Osteocyte (in vitro differentiated cells): ENCODE results near the gene WDR72. TPM values are rescaled to one million over a fixed set of nuclear protein-coding genes. Genes with fewer than 3 reads are reported as not detected.
"Not testable (repeated sequence)": the region's sequence is repeated elsewhere in the genome, so short reads cannot be mapped to it uniquely, and the experiment has no call there.

Source experiments
- DNase-seq: peaks from one replicate; pipeline ENCODE4 v3.0.0; 2021; ENCODE audit warnings: mixed read lengths; ENCODE audit not compliant: unreplicated experiment; ENCODE audit errors: extremely low spot score
- H3K27ac Mint-ChIP-seq: one replicate; pipeline ENCODE4 v1.8.0; 2021; ENCODE audit warnings: mild to moderate bottlenecking, mixed read lengths; ENCODE audit not compliant: unreplicated experiment
- H3K27me3 Mint-ChIP-seq: one replicate; pipeline ENCODE4 v1.8.0; 2021; ENCODE audit warnings: mixed read lengths; ENCODE audit not compliant: unreplicated experiment
- H3K36me3 Mint-ChIP-seq: one replicate; pipeline ENCODE4 v1.8.0; 2021; ENCODE audit warnings: mixed read lengths; ENCODE audit not compliant: unreplicated experiment
- H3K4me1 Mint-ChIP-seq: one replicate; pipeline ENCODE4 v1.8.0; 2021; ENCODE audit warnings: mixed read lengths; ENCODE audit not compliant: unreplicated experiment
- H3K4me3 Mint-ChIP-seq: one replicate; pipeline ENCODE4 v1.8.0; 2021; ENCODE audit warnings: mild to moderate bottlenecking, moderate library complexity, mixed read lengths; ENCODE audit not compliant: unreplicated experiment
- H3K9me3 Mint-ChIP-seq: one replicate; pipeline ENCODE4 v1.8.0; 2021; ENCODE audit warnings: mixed read lengths; ENCODE audit not compliant: unreplicated experiment
- total RNA-seq: library from RNA; stranded (reverse); gene quantifications from 2 replicates; pipeline ENCODE4 v1.2.1, GENCODE V29; 2021
- TF ChIP-seq, protein P1 (sequence below): fragments of 200-600 bp; sonication (generic); IDR thresholded peaks from 2 replicates; pipeline ENCODE4 v1.5.0; 2021; ENCODE audit warnings: antibody characterized with exemption, mild to moderate bottlenecking, moderate library complexity

WDR72 gene
- total RNA-seq, 1 donor from 2014 or later: 0.38 TPM

DNA sequence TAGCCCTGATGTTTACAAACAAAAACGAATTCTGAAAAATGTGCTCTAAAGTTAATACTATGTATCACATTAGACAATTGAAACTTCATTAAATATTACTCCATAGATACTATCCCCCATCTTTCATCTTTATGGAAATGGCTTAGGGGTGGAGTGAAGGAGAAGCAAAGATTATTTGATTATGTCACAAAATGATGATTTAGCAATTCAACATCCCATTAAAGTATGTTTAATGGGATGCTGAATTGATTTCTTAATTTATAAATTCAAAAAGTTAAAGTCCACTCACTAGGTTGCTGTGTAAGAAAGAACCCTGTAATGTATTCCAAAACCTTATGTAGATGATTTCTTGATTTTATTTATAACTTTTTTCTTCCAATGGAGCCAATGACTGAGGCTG, 201.1 kb downstream of the WDR72 start:
- Mint-ChIP-seq H3K4me1 (no peaks in the 10 kb centered on the region), H3K27ac (no peak overlapping the region), H3K4me3 (no peak overlapping the region), H3K27me3 (peaks cover 35% of the 10 kb centered on the region), H3K36me3 (no peaks in the 10 kb centered on the region), H3K9me3 (no peaks in the 10 kb centered on the region)
- TF ChIP-seq, protein P1, sequence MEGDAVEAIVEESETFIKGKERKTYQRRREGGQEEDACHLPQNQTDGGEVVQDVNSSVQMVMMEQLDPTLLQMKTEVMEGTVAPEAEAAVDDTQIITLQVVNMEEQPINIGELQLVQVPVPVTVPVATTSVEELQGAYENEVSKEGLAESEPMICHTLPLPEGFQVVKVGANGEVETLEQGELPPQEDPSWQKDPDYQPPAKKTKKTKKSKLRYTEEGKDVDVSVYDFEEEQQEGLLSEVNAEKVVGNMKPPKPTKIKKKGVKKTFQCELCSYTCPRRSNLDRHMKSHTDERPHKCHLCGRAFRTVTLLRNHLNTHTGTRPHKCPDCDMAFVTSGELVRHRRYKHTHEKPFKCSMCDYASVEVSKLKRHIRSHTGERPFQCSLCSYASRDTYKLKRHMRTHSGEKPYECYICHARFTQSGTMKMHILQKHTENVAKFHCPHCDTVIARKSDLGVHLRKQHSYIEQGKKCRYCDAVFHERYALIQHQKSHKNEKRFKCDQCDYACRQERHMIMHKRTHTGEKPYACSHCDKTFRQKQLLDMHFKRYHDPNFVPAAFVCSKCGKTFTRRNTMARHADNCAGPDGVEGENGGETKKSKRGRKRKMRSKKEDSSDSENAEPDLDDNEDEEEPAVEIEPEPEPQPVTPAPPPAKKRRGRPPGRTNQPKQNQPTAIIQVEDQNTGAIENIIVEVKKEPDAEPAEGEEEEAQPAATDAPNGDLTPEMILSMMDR: no peak
- DNase-seq: no peak

DNA sequence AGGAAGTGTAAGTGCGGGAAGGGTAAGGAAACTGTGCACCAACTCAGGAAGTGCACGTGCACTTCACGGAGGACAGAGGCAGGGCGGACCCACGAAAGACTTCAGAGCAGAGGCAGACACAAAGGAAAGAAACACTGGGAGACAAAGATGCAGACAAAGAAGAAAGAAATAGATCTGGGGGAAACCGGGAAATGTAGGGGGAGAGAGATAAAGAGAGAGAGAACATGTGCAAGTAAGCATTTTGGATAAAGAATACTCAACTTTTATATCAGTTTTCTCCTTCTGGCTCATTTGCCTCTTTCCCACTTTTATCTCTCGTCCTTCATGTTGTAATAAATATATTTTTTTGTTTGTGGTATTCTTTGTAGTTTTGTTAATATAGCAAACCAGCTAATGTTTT, 204.2 kb downstream of the WDR72 start:
- no peak overlapping the region for H3K27ac Mint-ChIP-seq
- no peaks in the 10 kb centered on the region for H3K36me3 Mint-ChIP-seq
- TF ChIP-seq, protein P1: no peak
- DNase-seq: no peak
- H3K4me1 Mint-ChIP-seq: no peaks in the 10 kb centered on the region
- H3K27me3 Mint-ChIP-seq: peaks cover 26% of the 10 kb centered on the region
- no peaks in the 10 kb centered on the region for H3K9me3 Mint-ChIP-seq
- no peak overlapping the region for H3K4me3 Mint-ChIP-seq

DNA sequence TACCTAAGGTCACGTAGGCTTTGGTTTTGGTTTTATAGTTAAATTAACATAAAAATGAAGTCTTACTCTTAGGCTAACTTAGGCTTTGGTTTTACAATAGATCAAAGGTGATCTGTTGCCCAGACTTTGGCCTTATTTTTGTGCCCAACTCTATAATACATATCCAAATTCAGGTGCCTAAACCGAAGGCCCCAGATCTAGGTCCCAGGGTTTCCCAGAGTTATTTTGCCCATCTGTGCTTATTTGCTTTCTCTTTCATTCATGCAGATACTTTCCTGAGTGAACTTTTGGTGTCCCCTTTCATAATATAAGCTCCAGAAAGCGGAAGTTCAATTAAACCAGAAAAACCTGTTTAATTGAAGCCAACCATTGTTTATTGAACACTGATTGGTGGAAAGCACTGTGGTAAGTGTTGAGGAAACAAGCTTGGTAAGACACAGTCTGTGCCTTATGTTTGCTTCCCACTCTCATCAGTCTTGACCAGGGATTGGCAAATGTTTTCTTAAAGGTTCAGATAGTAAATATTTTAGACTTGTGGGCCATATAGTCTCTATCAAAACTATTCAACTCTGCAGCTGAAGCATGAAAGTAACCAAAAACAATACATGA, 209.7 kb downstream of the WDR72 start:
- no peak overlapping the region for H3K27ac Mint-ChIP-seq
- H3K36me3 Mint-ChIP-seq: no peaks in the 10 kb centered on the region
- TF ChIP-seq, protein P1: no peak
- no peak overlapping the region for H3K4me3 Mint-ChIP-seq
- no peaks in the 10 kb centered on the region for H3K9me3 Mint-ChIP-seq
- DNase-seq: no peak
- peaks cover 7% of the 10 kb centered on the region for H3K27me3 Mint-ChIP-seq
- no peaks in the 10 kb centered on the region for H3K4me1 Mint-ChIP-seq

DNA sequence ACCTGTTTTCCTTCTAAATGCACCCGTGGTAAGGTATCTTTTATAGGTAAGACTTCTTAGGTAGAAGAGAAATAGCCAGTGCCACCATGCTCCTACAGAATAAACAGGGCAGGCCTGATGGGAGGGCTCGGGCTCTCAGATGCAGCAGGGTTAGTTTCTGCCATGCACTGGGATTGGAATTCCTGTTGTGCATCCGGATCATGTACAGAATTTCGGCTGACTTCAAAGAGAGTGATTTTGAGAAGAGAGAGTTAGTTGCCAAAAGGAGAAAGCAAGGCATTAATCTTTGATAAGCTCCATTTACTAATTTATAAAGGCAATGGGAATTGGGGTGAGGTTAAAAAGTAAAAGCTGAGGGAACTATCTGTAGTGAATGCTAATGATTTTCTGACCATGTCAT, 211.2 kb downstream of the WDR72 start:
- Mint-ChIP-seq H3K27ac (no peak overlapping the region), H3K9me3 (peaks cover 5% of the 10 kb centered on the region), H3K27me3 (peaks cover 3% of the 10 kb centered on the region), H3K4me1 (no peaks in the 10 kb centered on the region), H3K36me3 (no peaks in the 10 kb centered on the region), H3K4me3 (no peak overlapping the region)
- TF ChIP-seq, protein P1: no peak
- DNase-seq: no peak

DNA sequence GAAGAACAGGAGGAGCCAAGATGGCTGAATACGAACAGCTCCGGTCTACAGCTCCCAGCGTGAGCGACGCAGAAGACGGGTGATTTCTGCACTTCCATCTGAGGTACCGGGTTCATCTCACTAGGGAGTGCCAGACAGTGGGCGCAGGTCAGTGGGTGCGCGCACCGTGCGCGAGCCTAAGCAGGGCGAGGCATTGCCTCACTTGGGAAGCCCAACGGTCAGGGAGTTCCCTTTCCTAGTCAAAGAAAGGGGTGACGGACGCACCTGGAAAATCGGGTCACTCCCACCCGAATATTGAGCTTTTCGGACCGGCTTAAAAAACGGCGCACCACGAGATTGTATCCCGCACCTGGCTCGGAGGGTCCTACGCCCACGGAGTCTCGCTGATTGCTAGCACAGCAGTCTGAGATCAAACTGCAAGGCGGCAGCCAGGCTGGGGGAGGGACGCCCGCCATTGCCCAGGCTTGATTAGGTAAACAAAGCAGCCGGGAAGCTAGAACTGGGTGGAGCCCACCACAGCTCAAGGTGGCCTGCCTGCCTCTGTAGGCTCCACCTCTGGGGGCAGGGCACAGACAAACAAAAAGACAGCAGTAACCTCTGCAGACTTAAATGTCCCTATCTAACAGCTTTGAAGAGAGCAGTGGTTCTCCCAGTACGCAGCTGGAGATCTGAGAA, 218.7 kb downstream of the WDR72 start:
- H3K4me1 Mint-ChIP-seq, H3K36me3 Mint-ChIP-seq, H3K27me3 Mint-ChIP-seq, H3K9me3 Mint-ChIP-seq, DNase-seq: not testable (repeated sequence)
- H3K4me3 Mint-ChIP-seq: peak overlapping the region; percentile 72
- peak overlapping the region; percentile 52 for H3K27ac Mint-ChIP-seq
